Measurements from ENCODE around the gene CAV3. TPM values are rescaled to one million over a fixed set of nuclear protein-coding genes. Genes with fewer than 3 reads are reported as not detected.

Gene CAV3
- total and polyA plus RNA-seq, 4 donors = 0.06 to 0.18 TPM; not detected in 2

DNA sequence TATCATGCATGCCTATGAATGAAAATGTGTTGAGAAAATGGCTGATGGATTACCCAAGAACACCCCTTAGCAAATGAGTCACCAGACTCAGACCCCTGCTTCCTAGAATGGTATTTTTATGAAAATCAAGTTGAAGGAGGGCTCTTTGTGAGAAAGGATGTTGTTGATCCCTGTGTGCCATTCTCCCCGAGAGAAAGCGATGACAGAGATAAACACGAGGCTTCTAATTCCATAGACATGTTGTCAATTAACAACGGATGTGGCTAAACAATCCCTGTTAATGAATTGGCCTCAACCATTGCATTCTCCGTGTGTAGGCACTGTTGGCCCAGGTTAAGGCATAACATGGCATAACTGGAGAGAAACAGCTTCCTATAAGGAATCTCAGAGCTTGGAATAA, 41.6 kb downstream of the CAV3 start:
- TF ChIP-seq CTCF (IDR thresholded peaks at IDR 0.05; ENCODE audit: control extremely low read depth, extremely low read depth) = no peak
- DNase-seq = no peak
- Histone ChIP-seq H3K4me3 (no peak overlapping the region), H3K27me3 (ENCODE audit: control insufficient read depth in 3 of 3, insufficient read depth in 3 of 3, low read length in 2 of 3) (peaks cover 0 to 17% (median 10%) of the 10 kb centered on the region in 3 donors), H3K27ac (ENCODE audit: low read depth in 1 of 2, low read length in 1 of 2) (no peak overlapping the region), H3K4me1 (ENCODE audit: control insufficient read depth in 5 of 5, insufficient read depth in 5 of 5, low read length in 5 of 5) (peaks cover 0 to 2% (median 0%) of the 10 kb centered on the region in 5 donors), H3K9me3 (ENCODE audit: control insufficient read depth in 4 of 4, insufficient read depth in 3 of 4, low read length in 3 of 4) (peaks cover 0 to 2% (median 0%) of the 10 kb centered on the region in 4 donors), H3K9ac (ENCODE audit: insufficient read depth in 1 of 2, low read length in 2 of 2) (no peak overlapping the region), H3K36me3 (ENCODE audit: control insufficient read depth in 4 of 4, insufficient read depth in 4 of 4, low read length in 4 of 4) (no peaks in the 10 kb centered on the region)
- 68 to 84% methylated on average over 5 of the region's 5 CpGs for WGBS, 2 donors
- ATAC-seq (ENCODE audit: insufficient read depth, low FRiP score) = no peak

GRCh38 chr3:8775602-8776001, 42.0 kb downstream of the CAV3 start:
- H3K4me1 ChIP-seq (ENCODE audit: control insufficient read depth in 5 of 5, insufficient read depth in 5 of 5, low read length in 5 of 5) = peaks cover 0 to 2% (median 0%) of the 10 kb centered on the region in 5 donors
- H3K27ac ChIP-seq (ENCODE audit: low read depth in 1 of 2, low read length in 1 of 2) = no peak overlapping the region
- ATAC-seq (ENCODE audit: insufficient read depth, low FRiP score) (no peak), DNase-seq (no peak)
- no peaks in the 10 kb centered on the region for H3K36me3 ChIP-seq (ENCODE audit: control insufficient read depth in 4 of 4, insufficient read depth in 4 of 4, low read length in 4 of 4)
- H3K9ac ChIP-seq (ENCODE audit: insufficient read depth in 1 of 2, low read length in 2 of 2) = no peak overlapping the region
- peaks cover 0 to 13% (median 6%) of the 10 kb centered on the region in 3 donors for H3K27me3 ChIP-seq (ENCODE audit: control insufficient read depth in 3 of 3, insufficient read depth in 3 of 3, low read length in 2 of 3)
- H3K9me3 ChIP-seq (ENCODE audit: control insufficient read depth in 4 of 4, insufficient read depth in 3 of 4, low read length in 3 of 4) = peaks cover 0 to 2% (median 0%) of the 10 kb centered on the region in 4 donors
- no peak overlapping the region for H3K4me3 ChIP-seq
- TF ChIP-seq CTCF (IDR thresholded peaks at IDR 0.05; ENCODE audit: control extremely low read depth, extremely low read depth) = no peak
- WGBS, 2 donors = 90 to 94% methylated on average over 6 of the region's 6 CpGs

DNA sequence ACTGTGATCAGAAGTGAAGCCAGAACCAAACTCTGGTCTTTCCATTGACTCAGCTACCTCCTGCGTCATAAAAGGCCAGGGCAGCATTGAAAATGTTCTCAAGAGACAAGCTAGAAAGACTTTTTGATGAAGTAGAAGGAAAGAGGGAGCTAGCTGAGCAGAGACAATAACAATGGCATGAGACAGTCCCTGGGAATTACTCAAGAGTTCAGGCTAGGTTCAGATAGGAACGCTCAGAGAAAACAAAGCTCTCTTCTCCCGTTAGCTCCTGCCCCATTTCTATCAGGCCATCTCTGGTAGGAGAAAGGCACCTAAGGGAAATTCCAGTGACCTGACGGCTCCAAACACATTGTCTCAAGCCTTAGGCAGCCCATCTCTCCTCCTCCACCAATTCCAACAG, 42.8 kb downstream of the CAV3 start:
- peaks cover 0 to 2% (median 0%) of the 10 kb centered on the region in 5 donors for H3K4me1 ChIP-seq (ENCODE audit: control insufficient read depth in 5 of 5, insufficient read depth in 5 of 5, low read length in 5 of 5)
- ATAC-seq (ENCODE audit: insufficient read depth, low FRiP score) (no peak), DNase-seq (no peak)
- peaks cover 0 to 6% (median 0%) of the 10 kb centered on the region in 3 donors for H3K27me3 ChIP-seq (ENCODE audit: control insufficient read depth in 3 of 3, insufficient read depth in 3 of 3, low read length in 2 of 3)
- H3K36me3 ChIP-seq (ENCODE audit: control insufficient read depth in 4 of 4, insufficient read depth in 4 of 4, low read length in 4 of 4) = no peaks in the 10 kb centered on the region
- H3K4me3 ChIP-seq = no peak overlapping the region
- no peak overlapping the region for H3K9ac ChIP-seq (ENCODE audit: insufficient read depth in 1 of 2, low read length in 2 of 2)
- no peak for TF ChIP-seq CTCF (IDR thresholded peaks at IDR 0.05; ENCODE audit: control extremely low read depth, extremely low read depth)
- 67 to 84% methylated on average over 4 of the region's 4 CpGs for WGBS, 2 donors
- H3K9me3 ChIP-seq (ENCODE audit: control insufficient read depth in 4 of 4, insufficient read depth in 3 of 4, low read length in 3 of 4) = peaks cover 0 to 2% (median 0%) of the 10 kb centered on the region in 4 donors
- H3K27ac ChIP-seq (ENCODE audit: low read depth in 1 of 2, low read length in 1 of 2) = no peak overlapping the region
